Heart left ventricle (tissue), 13 donors: ENCODE results near the gene IFIT3.

Experiments used
- CTCF ChIP-seq, 12 donors: fragments of 200-600 bp; sonication (generic) in 4 of 12; IDR thresholded peaks; one replicate each; pipeline versions ENCODE4 v1.5.0 to v1.8.0; 2018 to 2022; ENCODE audit warnings: antibody characterized with exemption in 12 of 12, mild to moderate bottlenecking in 5 of 12
- POLR2A ChIP-seq, 2 donors: fragments of 450-650 bp; IDR thresholded peaks; one replicate each; pipeline ENCODE4 v1.6.1; 2017; ENCODE audit warnings: antibody characterized with exemption in 2 of 2, mild to moderate bottlenecking in 2 of 2, moderate library complexity in 2 of 2
- donor health status: ischemic (EF 13 %, LVEDD 7.1; RV severe dilation, severe dysfunction).
- donor health status: DM: no; HTN: yes; CAD: no.
- donor health status: DM: no; HTN: no; CAD: no.
- donor health status: ischemic (EF 25% LVEDD 6.9; RV normal size, moderate dysfunction).
- donor health status: ischemic (EF 25% LVEDD 5.7; RV mildly dilated, moderate dysfunction).
- donor health status: ischemic (EF 35%, LVEDD 5.7; RV mildly dilated, moderate dysfunction).
- donor health status: nonischemic (EF 11% LVEDD 7.7; RV severe dilation, severe dysfunction).
- donor health status: DM: yes; HTN: yes; CAD: no.
- donor health status: PGD.
- donor health status: ischemic (EF 29% LVEDD 5.4; RV normal size, mild dysfunction).
- donor health status: nonischemic (EF 23%, LVEDD 6.1; RV moderate dilation, normal function).

GRCh38 chr10:89301721-89302445, 25.9 kb upstream of the IFIT3 start, which contains the start of gene IFIT2:
- no peak for TF ChIP-seq CTCF (IDR thresholded peaks at IDR 0.05)
- peak in 1 of 2 donors; percentile 42 for TF ChIP-seq POLR2A (IDR thresholded peaks at IDR 0.05)
